NCI-H2227 treated with DMSO at 0.1 percent for 48 hours (cell line): ENCODE measurements around the gene TRIM47.

ENCODE experiments used
- DNase-seq: peaks from one replicate; lab custom pipeline; 2025; lab: John Stamatoyannopoulos, UW

Gene TRIM47

DNA sequence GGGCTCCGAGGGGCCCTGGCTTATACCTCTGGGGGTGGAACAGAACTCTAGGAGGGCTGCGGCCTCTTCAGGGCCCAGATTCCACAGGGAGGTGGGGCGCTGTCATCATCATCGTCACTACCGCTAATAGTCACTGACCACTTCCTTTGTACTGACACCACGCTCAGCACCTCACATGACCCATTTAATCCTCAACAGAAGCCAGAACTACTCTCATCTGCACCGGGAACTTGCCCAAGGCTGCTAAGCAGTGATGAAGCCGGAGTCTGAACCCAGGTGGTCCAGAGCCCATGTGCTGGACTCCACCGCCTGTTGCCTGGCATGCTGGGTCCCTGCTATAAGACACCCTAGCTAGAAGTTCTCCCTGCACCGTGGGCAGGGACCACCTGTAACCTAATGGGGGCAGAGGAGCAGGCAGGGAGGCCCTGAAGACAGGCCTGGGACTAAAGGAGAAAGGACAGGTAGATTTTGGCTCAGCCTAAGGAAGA is 46.2 kb downstream of the TRIM47 start:
- no peak for DNase-seq

DNA sequence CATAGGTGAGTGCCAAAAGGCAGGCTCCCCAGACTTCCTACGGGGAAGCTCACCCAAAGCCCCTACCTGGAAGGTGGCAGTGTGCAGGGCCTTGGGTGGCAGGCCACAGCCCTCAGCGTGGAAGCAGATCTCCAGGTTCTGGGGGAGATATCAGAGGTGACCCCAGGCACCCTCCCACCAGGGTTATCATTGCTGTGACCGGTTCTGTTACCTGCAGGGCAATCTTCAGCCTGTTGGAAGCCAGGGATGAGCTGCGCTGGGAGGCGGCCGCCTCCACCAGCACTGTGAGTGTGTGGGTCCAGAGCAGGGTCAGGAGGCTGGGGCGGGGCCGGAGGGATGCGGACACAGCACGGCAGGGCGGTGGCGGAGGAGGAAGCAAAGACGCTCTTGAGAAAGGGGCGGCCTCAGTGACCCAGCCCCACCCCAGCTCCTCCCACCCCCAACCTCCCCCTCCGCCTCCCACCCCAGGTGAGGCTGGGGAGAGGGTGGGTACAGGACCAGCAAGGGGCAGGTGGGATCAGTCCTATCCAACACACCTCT is 47.3 kb downstream of the TRIM47 start:
- DNase-seq, result no peak

DNA sequence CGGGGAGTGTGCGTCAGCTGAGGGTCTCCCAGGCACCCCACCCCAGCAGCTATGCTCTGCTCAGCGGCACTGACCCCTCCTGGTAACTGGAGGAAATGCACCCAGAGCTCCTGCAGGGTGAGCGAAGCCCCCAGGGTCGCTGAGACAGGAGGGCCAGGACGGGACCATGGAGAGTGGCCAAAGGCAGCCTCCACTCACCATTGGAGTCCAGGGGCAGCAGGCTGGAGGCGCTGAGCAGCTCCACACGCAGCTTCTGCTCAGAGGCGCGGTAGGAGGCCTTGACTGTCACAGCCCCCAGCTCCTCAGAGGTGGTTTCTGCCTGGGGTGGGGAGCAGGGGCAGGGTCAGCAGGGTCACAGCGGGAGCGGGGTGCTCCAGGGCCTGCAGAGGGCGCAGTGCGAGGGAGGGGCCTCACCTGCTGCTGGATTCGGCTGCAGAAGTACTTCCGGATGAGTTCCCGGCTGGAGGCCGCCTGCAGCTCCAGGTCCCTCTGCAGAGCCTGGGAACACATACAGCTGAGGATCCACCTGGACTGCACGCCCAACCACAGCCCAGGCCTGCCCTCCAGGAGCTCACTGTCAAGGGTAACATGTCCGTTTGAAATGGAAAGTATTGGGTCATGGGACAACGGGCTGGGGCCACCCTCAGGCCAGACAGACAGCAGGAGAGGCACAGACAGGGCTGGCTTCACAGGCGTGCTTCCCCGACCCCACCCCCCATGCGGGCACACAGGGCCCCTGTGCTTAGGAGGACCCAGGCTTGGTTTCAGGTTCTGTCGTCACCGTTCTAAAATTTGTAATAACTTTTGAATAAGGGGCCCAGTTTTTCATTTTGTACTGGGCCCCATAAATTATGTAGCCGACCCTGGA is 48.0 kb downstream of the TRIM47 start:
- DNase-seq, result no peak

DNA sequence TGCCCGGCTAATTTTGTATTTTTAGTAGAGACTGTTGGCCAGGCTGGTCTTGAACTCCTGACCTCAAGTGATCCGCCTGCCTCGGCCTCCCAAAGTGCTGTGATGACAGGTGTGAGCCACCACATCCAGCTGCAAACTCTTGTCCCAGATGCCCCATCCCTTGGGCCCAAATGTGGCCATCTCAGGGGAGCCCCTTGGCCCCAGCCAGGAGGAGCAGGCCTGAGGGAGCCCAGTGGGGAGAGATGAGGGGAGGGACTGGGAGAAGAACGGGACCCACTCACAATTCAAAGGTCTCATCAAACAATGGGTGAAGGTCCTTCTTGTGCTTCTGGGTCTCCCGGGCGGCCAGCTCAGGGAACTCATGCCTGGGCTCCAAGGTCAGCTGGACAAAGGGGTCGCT is 48.6 kb downstream of the TRIM47 start:
- DNase-seq, result no peak

DNA sequence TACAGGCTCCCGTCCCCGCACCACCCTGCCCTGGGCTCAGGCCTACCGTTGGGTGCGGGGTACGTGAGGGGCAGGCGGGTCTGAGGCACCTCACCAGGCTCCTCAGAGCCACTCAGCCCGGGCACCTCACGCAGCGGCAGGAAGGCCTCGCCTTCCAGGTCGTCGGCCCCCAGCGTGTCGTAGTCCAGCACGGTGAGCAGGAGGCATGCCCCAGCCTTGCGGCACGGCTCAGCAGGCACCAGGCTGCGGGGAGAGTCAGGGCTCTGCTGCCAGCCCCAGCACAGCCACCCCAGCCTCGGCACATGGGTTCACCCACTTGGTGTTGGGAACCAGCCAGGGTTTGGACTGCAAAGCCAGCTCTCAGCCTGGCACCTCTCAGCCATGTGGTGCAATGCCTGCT is 49.6 kb downstream of the TRIM47 start:
- no peak for DNase-seq

DNA sequence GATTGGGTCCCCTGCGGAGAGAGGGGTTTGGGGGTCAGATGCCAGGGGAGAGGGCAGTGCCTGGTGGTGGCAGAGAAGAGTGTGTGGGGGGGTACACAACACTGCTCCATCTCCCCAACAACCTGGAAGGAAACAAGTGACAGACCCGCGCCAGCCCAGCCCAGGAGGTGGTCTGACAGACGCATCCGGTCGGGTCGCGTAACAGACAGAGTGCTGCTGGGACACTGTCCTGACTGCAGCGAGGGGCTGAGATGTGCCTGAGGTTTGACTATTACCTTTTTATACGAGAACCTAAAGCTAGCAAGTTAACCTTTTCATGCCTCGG is 50.3 kb downstream of the TRIM47 start:
- no peak for DNase-seq

DNA sequence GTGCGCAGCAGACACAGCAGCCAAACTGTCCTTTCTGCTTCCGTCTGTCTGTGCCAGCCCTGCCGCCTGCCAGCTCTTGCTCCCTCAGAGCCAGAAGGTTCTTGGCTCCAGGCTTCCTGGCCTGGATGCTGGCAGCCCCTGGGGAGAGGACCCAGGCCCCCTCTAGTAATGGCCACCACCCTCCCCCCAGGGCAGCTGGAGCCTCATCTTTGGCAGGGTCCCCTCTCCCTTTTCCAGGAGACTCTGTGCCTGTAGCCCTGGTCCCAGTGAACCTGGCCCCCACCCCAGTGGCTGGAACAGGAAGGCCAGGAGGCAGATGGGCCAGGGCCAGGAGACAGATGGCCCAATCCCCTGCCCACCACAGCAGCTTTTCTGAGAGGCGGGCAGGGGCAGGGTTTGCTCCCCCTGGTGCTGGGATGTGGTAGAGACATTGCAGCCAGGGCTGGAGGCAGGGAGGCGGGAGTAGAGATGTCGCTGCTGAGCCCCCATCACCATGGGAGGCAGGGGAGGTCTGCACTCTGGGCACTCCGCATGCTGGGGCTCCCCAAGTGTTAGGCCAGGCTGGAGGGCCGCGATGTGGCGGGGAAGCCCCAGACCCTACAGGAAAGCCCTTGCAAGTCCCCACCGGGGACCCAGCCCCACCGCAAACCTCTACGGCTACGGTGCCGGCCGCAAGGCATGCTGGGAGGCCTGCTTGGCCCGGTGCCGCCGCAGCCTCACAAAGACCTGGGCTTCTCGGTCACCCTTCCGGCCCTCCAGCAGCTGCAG is 50.9 kb downstream of the TRIM47 start:
- peak; percentile 50 for DNase-seq

DNA sequence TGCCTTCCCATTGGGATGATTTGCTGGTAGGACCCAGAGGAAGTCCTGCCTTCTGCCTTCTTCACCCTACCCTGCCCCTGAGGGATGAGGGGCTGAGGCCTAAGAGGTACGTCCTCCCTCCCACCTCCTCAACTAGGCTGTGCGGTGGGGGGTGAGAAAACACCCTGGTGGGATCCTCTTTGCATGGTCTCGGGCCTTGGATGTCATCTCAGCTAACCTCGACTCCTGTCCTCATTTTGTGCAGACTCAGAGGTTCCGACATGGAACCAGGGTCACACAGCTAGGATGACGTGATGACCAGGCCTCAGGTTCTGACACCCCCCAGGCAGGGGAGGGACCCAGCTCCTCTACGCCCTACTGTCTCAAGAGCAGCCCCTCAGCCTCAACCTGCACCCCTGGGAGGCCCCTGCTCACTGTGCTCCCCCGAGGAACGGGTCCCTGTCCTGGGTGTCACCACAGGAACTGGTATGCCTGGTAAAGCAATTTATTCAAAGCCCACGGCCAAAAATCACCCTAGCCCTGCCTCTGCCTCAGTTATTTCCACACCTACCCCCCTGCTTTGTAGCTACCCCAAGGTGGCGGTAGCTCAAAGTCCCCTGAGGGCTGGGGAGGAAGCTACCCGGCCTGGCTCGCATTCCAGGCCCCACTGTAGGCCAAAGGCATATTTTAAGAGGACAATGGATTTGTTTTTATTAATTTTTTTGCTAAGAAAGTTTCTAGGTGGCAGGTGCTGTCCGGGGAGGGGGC is 51.6 kb downstream of the TRIM47 start:
- no peak for DNase-seq

DNA sequence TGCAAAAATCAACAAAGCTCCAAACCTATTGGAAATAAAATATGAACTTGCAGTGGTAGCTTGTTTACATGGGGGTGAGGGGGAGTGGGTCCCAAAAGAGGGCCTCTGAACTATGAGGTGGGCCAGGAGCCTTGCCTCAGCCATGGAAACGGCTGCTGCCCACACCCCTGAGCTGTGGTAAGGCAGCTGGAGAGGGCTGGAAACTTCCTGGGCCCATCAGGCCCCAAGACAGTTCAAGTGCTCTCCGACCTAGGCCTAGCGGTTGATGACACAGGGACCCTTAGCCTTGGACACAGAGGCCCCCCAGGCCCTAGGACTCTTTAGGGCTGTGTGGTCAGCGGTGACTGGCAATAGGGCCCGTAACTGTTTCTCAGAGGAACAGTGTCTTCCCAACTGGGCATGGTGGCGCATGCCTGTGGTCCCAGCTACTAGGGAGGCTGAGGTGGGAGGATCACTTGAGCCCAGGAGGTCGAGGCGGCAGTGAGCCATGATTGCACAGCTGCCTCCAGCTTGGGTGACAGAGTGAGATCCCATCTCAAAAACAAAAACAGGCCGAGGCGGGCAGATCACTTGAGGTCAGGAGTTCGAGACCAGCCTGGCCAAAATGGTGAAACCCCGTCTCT is 52.5 kb downstream of the TRIM47 start:
- DNase-seq, result no peak

DNA sequence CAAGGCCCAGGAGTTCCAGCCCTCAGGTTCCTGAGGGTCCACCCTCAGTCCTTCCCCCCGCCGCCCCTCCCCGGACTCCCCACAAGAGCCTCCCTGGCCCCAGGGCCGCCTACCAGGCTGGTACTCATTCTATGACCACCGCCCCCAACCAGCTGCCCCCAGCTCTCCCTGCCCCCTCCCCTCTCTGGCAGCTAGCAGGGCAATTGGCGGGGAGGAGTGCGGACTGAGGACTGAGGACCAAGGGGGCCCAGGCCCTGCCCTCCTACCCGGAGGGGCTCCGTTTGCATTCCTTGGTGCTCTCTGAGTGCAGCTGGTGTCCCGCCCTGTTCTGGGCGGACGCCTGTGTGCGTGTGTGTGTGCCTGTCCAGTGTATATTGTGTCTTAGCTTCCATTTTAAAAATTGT is 53.2 kb downstream of the TRIM47 start:
- DNase-seq, result no peak

DNA sequence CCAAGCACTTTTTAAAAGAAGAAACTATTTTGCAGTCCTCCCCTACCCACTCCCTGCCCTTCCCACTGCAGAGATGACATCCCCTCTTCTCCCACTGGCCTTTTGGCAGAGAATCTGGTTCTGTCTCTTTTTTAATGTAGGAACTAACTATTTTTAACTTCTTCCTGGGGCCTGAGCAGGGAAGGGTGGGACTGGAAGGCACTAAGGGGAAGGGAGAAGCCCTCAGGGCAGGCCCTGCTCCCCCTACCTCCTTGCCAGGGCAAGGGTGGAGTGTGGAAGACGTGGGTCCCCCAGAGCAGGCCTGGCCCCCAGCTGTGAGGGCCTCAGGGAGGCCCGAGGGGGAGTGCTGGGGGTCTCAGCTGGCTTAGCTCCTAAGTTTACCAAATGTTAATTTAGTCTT is 53.7 kb downstream of the TRIM47 start:
- DNase-seq, result no peak
